H1 (cell line): ENCODE results near the gene NACAD.

Experiments used
- BACH1 ChIP-seq: IDR thresholded peaks from 2 replicates; pipeline ENCODE4 v1.6.1; 2012; ENCODE audit warnings: low read length, improper control_type of control experiment
- CEBPB ChIP-seq: IDR thresholded peaks from 2 replicates; pipeline ENCODE4 v1.6.1; 2012; ENCODE audit warnings: low read depth, low read length
- CTCF ChIP-seq, 3 experiments: IDR thresholded peaks; 1 replicate in 2 of 3; 2 replicates in 1 of 3; pipeline versions ENCODE4 v1.5.1 to v1.6.1; 2011; ENCODE audit warnings: low read length in 3 of 3, mild to moderate bottlenecking in 3 of 3, inconsistent platforms in 2 of 3, low read depth in 1 of 3, moderate library complexity in 1 of 3; ENCODE audit not compliant: insufficient read depth in 1 of 3; ENCODE audit errors: control extremely low read depth in 1 of 3
- E2F6 ChIP-seq: IDR thresholded peaks from 2 replicates; pipeline ENCODE4 v1.6.1; 2012; ENCODE audit warnings: inconsistent platforms
- EZH2 ChIP-seq: fragments of 200-600 bp; sonication (generic); IDR thresholded peaks from 2 replicates; pipeline ENCODE4 v1.7.1; 2012; ENCODE audit warnings: low read depth, mild to moderate bottlenecking, moderate library complexity, low read length, inconsistent platforms; ENCODE audit not compliant: severe bottlenecking
- JUN ChIP-seq: IDR thresholded peaks from 2 replicates; pipeline ENCODE4 v1.6.1; 2011; ENCODE audit warnings: low read depth, mild to moderate bottlenecking, improper control_type of control experiment, low read length
- POLR2AphosphoS5 ChIP-seq: IDR thresholded peaks from 2 replicates; pipeline ENCODE4 v1.6.1; 2011; ENCODE audit warnings: low read depth, low read length
- RFX5 ChIP-seq: IDR thresholded peaks from 2 replicates; pipeline ENCODE4 v1.6.1; 2011; ENCODE audit warnings: low read depth, low read length, improper control_type of control experiment, borderline replicate concordance
- RXRA ChIP-seq: IDR thresholded peaks from 2 replicates; pipeline ENCODE4 v1.6.1; 2011; ENCODE audit warnings: low read depth, mild to moderate bottlenecking, low read length, moderate library complexity; ENCODE audit not compliant: insufficient read depth
- SP1 ChIP-seq: IDR thresholded peaks from 2 replicates; pipeline ENCODE4 v1.6.1; 2011; ENCODE audit warnings: low read depth, low read length

- TF ChIP-seq CTCF (IDR thresholded peaks at IDR 0.05; ENCODE audit: control extremely low read depth in 1 of 3, insufficient read depth in 1 of 3, low read depth in 1 of 3, low read length in 3 of 3) = no peak
- no peak for TF ChIP-seq CEBPB
- TF ChIP-seq EZH2 = no peak
- TF ChIP-seq SP1 = no peak
- no peak for TF ChIP-seq RFX5
- TF ChIP-seq E2F6 = no peak
- TF ChIP-seq JUN = no peak
- no peak for TF ChIP-seq POLR2AphosphoS5
- no peak for TF ChIP-seq RXRA
- TF ChIP-seq BACH1 = no peak
These were observed 14.0 kb downstream of the NACAD start for GRCh38 chr7:45074528-45075354.
